ENCODE measurements around the gene CEMIP.
"Not testable (repeated sequence)": the region's sequence is repeated elsewhere in the genome, so short reads cannot be mapped to it uniquely, and the experiment has no call there.

CEMIP gene

DNA sequence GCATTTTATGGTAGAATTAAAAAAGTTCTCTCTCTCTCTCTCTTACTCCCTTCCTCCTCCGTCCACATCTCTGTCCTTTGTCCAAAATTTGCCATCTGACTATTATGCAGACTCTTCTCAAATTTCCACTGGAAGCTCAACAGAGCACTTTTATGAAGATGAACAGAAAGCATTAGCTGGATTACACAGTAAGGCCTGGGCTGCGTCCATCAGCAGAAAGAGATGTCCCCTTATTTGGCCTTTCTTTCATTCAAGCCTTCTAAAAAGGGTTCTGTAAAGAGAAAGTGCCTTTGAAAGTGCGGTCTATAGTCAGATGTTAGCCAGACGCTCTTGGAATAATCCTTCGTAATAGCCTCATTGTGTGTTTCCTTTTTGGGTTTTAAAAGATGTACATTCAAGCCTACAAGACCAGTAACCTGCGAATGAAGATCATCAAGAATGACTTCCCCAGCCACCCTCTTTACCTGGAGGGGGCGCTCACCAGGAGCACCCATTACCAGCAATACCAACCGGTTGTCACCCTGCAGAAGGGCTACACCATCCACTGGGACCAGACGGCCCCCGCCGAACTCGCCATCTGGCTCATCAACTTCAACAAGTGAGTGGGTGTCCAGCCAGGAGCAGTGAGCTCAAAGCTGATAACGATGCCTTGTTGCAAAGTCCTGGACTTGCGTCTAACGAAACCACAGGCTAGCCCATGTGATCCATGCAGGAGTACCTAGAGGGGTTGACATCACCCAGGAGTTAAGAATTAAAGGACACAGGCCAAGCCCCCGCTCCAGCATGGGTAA lies 157.3 kb downstream of the CEMIP start:
- DNase-seq: no peak

GRCh38 chr15:80937718-80938117 lies 158.5 kb downstream of the CEMIP start:
- no peak for DNase-seq

GRCh38 chr15:80939216-80939615 lies 160.0 kb downstream of the CEMIP start:
- no peak for DNase-seq

GRCh38 chr15:80940331-80940730 lies 161.2 kb downstream of the CEMIP start:
- no peak for DNase-seq

DNA sequence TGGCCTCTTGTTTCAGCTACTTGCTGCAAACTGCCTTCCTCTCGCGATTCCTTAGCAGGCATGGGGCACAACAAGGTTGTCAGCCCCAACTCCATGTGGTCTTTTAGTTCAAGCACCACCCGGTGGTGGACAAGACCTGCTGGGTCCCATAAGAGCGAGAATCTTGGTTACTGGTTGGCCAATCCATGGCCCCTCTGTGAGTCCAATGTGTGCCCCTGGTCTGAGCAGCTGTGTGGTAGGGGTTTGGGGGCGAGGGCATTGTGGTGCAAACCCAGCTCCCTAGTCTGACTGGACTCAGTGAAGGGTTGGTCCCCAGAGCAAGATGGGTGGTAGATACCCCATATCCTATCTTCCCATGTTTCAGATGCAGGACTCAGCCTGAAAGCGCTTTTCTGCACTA lies 161.7 kb downstream of the CEMIP start:
- DNase-seq: no peak

- no peak for DNase-seq
Observed at GRCh38 chr15:80942266-80942665, 163.1 kb downstream of the CEMIP start.

DNA sequence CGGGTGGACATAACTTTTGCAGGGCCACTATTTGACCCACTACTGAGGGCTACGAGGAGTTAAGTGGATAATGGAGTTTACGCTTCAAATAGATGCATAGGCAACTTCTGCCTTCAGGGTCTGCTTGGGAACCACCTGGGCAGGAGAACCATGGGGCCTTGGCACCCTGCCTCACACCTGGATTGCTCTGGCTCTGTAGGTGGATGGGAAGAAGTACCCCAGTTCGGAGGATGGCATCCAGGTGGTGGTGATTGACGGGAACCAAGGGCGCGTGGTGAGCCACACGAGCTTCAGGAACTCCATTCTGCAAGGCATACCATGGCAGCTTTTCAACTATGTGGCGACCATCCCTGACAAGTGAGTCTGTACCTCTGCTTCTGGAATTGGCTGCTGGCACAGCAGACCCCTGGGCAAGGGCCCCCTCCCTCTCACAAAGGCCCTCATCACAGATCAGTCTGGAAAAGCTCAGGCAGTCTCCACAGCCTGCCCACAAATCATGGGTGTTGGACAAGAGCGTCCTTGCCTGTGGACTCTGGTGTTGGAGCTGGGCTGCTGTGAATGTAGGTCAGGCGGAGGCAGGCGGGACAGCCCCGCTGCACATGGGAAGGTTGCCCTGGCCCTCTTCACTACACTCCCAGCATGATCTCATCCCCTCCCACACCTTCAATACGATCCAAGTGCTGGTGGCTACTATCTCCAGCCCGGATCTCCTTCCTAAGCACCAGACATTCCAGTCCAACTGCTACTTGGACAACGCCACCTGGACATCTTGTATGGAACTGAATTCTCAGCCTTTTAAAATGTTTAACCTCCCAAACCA lies 163.8 kb downstream of the CEMIP start:
- no peak for DNase-seq

- DNase-seq: no peak
Observed at GRCh38 chr15:80944818-80945217, 165.6 kb downstream of the CEMIP start.

DNA sequence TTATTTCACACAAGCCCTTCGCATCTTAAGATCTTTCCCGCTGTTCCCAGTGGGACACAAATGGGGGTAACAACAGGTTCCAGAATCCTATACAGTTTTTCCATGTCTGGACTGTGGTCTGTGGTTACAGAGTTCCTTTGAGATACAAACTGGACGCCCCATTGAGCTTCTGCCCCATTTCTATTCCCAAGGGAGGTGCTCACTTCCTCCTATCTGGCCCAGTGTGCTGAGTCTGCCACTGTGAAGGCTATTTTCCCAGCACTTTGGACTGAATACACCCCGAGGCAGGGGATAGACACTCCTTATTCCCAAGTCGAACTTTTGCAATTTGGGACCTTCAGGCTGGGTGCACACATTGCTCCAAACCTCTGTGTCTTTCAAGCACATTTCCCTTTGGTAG lies 166.4 kb downstream of the CEMIP start:
- DNase-seq: no peak

DNA sequence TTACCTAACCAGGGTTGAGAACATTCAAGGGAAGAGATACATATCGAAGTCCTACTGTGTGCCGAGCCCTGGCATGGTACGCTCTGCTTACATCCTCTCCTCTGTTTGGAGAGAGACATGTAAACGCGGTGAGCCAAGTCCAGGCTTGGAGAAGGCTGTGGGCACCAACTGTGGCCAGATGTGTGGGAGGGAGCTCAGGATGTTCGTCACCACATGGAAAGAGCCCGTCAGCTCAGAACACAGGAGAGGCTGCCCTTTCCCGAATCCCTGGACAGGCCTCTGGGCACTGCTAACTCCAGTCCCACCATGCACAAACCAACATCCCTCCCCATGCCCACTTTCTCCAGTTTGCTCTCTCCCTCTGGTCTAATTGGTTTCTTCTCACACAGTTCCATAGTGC lies 167.4 kb downstream of the CEMIP start:
- DNase-seq: no peak

GRCh38 chr15:80948651-80949292 lies 169.6 kb downstream of the CEMIP start:
- DNase-seq: no peak

- DNase-seq: no peak
Observed at GRCh38 chr15:80949756-80950155, 170.6 kb downstream of the CEMIP start.

GRCh38 chr15:80950291-80951078 lies 171.3 kb downstream of the CEMIP start:
- DNase-seq: no peak

DNA sequence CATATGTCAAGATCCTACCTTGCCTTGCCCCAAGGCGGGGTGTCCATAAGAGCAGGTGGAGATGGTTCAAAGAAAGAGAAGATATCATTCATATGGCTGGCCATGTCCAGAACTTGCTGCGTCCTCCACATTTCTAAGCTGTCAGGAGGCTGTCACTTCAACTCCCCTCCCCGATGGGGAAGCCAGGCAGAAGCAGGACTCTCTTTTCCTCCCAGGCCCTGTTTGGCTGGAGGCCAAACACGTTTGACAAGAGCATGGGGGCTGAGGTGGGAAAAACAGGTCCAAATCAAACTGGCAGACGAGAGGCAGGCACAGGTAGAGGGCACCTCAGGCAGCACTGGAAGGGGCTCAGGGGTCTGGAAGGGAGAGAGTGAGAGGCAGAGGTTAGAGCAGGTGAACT lies 172.8 kb downstream of the CEMIP start:
- no peak for DNase-seq

DNA sequence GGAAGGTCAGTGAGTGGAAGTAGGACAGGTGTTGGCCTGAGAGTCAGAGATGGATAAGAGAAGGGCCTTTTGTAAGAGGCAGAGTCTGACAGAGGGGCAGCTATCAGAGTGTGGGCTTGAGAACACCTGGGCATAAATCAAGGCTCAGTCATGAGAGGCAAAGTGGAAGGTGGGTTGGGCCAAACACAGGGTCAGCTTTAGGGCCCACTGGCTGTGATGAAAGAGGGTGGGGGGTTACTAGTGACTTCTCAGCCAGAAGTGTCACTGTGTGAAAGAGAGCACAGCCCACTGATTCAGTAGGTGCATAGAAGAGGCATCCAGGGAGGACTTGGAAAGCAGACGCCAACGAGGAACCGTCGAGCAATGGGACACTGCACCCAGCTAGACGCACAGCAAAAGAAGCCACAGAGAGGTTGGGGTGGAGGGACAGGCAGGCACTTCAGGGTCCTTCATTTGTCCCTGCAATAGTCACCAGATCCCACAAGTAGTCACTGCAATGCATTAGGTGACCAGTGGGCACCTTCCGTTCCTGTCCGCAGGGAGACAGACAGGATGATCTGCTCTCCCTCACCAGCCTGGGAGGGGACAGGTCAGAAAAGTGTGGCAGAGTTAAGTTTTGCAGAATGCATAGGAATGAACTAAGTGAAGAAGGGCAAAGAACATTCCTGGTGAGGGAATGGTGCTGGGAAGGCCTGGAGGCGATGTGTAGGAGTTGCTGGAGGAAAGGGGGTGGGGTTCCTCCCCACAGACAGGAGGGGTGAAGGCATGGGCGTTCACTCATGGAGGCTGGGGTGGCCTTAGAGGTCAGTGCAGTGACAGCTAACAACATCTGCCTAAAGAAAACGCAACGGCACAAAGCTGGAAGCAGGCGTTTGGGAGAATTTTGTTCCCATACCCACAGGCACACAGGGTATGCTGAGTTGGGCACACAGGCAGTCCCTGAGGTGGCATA lies 174.1 kb downstream of the CEMIP start:
- DNase-seq: no peak

DNA sequence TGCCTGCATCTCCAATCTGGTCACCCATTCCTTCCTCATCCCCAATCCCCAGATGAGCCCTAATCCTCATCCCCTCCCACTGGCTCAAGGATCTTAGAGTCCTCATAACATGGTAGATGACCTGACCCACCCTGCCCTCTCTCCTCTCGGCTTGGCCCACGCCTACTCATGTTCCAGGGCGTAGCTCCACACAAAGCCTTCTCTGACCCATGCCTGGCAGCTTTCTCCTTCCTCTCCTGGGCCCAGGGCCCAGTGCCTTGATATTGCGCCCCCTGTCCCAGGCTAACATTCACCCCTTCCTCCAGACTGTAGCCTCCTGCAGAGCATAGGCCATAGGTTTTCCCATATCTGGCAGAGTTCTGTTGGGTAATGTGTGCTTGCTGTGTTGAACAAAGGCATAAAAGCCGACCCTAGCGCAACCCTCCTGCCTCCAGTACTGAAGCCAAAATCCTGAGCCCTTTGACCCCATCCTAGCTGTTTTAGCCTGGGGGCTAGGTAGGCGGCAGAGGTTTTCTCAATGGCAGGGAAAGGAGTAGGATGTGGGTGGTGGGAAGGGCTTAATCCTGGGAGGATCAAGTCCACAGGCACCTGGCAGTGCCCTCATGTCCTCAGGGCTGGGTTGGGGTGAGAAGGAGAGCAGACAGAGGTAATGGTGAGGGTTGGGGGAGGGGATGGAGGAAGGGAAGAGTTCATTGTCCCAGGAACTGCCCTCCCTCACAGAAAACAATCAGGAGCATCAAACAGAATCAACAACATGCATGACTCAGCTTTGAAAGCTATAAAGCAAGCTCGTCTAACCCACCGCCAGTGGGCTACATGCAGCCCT lies 175.0 kb downstream of the CEMIP start:
- DNase-seq: no peak

GRCh38 chr15:80955571-80956452 lies 176.6 kb downstream of the CEMIP start:
- not testable (repeated sequence) for DNase-seq

- no peak for DNase-seq
Observed at GRCh38 chr15:80957556-80957955, 178.4 kb downstream of the CEMIP start.

DNA sequence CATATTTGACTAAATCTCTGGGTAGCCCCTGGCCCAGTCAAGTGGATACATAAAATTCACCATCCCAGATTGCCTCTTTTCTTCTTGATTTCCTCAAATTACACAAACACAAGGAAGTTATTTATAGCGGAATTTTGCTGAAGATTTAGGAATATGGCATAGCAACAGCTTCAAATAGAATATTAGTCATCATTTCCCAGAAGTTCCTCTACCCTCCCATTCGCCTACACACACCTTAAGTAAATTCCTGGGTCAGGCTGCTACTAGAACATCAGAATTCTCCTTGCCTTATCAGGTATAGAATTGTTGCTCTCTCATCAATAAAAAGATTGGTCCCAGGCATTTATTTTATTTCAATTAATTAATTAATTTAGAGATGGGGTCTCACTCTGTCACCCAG lies 178.8 kb downstream of the CEMIP start:
- DNase-seq: no peak
